Right kidney (tissue), 1 donor: ENCODE data around the gene ANKS1B.
"Not testable (repeated sequence)": the region's sequence is repeated elsewhere in the genome, so short reads cannot be mapped to it uniquely, and the experiment has no call there.

Experiments used
- DNase-seq: peaks from one replicate; pipeline ENCODE4 v3.0.0-alpha.2; 2016

ANKS1B gene

DNA sequence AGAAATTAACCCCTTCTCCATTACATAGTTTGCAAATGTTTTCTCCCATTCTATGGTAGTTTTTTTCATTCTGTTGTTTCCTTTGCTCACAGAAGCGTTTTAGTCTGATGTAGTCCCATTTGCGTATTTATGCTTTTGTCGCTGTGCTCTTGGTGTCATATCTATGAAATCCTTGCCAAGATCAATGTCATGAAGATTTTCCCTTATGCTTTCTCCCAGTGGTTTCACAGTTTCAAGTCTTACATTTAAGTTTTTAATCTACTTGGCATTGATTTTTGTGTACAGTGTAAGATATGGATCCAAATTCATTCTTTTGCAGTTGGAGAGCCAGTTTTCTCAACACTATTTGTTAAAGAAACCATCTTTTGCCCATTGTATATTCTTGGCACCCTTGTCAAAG is 982.0 kb downstream of the ANKS1B start:
- DNase-seq: no peak

DNA sequence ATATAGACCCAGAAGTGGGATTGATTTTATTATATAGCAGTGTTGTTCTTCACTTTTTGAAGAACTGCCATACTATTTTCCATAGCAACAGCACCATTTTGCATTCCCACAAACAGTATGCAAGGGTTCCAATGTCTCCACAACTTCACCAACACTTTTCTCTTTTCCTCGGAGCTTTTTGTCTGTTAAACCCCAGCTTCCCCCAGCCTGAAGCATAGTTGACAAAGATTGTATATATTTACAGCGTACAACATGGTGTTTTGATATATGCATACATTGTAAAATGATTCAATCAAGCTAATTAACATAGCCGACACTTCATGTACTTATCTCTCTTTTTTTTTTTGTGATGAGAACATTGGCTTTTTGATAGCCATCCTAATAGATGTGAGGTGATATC is 982.6 kb downstream of the ANKS1B start:
- no peak for DNase-seq

DNA sequence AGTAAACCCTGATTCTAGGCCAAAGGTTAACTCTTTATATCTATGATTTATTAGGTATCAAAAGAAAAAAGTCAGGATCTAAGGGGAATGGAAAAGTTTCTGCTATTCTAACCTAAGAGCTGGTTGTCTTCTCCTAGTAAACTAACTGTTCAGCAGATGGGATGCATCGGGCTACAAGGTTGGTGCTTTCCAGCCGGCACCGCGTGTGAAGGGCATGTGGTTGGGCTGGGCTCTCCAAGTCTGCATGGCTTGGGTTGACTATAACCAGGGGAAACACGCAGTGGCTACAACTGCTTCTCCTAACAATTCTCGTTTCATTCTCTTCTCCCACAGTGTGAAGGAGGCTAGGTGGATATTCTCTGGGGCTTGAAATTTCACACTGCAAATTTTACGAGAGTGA is 985.2 kb downstream of the ANKS1B start:
- no peak for DNase-seq

DNA sequence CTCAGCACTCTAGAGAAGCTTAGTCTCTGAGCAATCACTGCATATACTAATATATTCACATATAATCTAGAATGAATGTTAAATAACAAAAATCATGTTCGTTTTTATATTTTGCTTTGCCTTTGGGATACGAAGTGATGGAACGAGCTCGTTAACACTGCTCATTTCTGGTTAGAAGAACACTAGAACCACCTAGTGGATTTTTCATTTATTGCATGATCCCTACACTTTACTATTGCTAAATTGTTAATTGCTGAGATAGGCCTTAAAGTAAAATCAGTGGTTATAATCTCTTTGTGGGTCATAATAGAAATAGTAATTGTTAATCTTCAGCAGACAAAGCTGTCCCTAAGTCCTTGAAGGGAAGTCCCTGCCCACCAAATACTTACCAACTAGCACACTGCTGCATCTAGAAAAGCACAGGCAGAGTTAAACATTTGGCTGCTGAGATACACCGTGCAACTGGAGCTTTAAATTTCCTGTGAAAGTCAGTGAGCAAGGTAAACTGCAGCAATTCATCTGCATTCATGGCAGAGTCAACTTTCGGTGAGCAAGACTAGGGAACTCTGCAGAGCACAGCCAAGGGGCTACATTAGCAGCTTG is 985.9 kb downstream of the ANKS1B start:
- DNase-seq: peak; percentile 20

DNA sequence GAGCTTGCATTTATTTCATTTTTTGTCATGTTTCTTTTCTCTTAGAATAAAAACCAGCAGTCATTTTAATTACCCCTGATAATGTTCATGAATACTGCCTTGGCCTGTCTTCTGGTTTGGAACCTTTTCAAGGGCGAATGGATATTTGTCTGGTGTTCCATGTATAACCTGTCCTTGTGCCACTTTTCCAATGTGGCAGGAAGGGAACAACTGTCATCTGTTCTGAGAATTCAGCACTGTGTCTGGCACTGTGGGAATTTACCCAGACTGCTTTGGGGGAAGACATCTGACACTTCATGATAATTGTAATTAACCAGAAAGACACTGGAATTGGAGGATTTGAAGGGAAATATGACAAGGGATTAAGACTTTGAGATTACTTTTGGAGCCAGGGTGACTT is 986.8 kb downstream of the ANKS1B start:
- DNase-seq: no peak

DNA sequence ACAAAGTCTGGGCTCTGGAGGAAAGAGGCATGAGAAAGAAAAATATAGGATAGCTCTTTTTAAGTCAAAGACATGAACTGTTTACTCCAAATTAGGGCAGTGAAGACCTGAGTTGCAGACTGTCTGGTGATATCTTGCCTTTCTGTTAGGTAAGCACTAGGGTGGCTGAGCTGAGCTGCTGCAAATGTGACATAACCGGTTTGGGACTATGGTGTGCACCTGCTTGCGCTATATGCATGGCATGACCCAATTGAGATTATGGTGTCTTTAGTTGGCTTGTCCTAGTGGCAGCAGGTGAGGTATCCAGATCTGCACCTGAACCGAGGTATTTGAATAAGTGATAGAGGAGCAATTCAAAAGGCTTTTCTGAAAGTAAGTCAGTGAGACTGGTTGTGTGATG is 994.1 kb downstream of the ANKS1B start:
- DNase-seq: no peak

DNA sequence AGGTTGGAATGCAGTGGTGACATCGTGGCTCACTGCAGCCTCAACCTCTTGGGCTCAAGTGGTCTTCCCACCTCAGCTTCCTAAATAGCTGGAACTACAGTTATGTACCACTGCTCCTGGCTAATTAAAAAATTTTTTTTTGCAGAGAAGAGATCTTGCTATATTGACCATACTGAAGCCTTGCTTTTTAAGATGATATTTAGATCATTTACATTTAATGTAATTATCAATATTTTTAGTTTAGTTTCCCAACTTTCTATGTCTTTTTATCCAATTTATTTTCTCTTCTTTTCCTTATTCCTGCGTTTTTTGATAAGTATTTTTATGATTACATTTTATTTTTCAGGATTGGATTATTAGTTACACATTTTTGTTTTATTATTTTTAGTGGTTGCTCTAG is 999.6 kb downstream of the ANKS1B start:
- no peak for DNase-seq

DNA sequence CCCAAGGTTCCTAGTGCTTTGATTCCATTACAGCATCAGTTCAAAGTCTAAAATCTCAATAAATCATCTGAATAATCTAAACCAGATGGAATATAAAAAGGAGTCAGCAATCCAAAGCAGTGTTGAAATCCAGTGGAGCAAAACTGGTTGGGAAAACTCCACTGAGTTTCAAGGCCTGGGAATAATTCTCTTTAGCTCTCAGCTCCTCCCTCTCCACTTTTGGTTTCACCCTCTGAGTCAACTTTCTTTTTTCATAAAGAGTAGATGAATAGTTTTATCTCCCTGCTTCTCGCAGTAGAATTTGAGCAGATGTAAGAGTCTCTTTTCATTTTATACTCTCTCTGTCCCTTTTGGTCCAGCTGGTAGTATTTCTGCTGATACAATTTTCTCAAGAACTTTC is 1001.1 kb downstream of the ANKS1B start:
- no peak for DNase-seq

DNA sequence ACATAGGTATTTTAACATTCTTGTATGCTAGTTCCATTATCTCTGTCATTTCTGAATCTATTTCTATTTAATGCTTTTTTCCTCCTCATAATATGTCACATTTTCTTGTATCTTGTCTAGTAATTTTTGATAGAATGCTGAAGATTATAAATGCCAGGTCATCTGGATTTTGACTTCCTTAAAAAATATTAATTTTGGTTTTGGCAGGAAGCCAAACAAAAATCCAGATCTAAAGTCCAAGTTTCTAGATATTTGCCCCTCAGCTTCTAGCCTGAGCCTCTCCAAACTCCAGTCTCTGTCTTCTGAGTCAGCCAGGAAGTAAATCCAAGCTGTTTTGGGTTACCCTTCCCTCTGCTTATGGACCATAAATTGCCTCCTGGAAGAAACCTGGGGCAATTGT is 1004.2 kb downstream of the ANKS1B start:
- no peak for DNase-seq

DNA sequence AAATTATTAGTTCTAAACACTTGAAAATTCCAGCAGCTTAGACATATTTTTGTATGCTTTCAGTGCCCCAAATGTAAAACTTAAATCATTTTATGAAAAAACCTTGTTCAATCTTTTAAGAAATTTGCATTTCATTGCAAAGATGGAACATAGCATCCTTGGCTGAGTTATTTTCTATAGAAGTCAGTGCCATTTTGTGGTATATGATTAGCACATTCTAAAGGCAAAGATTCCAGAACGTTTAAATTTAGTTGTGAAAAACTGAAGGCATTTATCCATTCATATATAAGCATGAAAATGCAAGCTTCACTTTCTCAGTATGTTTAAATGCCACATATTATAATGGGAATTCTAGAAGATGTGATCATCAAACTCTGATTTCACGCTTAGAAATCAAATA is 1007.5 kb downstream of the ANKS1B start:
- no peak for DNase-seq

DNA sequence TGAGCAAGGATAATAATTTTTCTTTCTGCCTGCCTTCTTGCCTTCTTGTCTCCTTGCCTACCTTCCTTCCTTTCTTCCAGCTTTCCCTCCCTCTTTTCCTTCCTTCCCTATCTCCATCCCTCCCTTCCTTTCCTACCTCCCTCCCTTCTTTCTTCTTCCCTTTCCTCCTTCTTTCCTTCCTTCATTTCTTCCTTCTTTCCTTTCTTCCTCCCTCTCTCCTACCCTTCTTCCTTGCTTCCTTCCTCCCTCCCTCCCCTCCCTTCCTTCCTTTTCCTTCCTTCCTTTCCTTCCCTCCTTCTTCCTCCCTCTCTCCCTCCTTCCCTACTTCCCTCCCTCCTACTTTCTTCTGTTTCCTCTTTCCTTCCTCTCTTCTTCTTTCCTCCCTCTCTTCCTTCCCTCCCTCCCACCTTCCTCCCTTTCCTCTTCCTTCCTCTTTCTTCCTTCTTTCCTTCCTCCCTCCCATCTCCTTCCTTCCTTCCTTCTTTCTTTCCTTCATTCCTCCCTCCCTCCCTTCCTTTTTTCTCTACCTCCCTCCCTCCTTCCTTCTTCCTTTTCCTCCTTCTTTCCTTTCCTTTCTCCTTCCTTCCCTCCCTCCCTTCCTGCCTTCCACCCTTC is 1009.9 kb downstream of the ANKS1B start:
- DNase-seq: no peak

DNA sequence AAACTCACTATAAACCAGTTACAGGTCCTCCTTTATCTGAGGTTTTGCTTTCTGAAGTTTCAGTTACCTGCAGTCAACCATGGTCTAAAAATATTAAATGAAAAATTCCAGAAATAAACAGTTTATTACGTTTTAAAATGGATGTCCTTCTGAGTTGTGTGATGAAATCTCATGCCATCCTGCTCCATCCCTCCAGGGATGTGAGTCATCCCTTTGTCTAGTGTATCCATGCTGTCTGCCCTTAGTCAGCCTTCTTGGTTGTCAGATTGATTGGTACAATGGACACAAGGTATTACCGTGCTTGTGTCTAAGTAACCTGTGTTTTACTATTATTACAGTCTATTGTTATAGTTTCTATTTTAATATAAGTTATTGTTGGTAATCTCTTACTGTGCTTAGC is 1011.3 kb downstream of the ANKS1B start:
- no peak for DNase-seq

DNA sequence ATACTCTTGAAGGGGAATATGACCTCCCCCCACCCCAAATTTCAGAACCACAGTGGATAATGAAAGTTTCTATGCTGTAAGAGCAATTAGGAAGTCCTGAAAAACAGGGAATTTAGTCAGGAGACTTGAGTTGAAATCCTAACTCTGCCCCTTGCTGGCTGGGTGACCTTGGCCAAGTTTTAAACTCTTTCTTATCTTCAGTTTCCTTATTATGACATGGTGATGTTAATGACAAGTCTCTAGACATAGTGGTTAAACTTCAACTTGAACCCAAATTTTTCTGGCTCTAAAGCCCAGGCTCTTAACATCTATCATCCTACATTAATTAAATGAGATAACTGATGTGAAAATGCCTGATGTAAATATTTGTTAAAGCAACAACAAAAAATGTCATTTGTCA is 1013.8 kb downstream of the ANKS1B start:
- DNase-seq: no peak

DNA sequence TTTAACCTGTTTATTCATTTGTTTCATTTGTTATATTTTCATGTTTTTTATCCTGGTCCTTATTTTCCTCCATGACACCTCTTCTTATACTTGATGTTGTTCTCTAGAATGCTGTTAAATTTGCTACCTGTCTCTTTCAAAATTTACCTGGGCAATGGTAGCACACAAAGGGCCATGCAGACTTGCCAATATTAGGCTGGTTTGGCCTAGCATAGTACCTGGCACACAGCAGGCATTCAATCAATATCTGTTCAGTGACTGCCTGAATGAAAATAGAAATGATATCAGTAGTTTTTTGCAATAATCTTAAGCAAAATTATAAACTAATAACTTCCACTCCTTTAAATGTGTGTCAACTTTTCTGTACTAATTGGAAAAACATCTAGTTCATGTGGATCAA is 1014.5 kb downstream of the ANKS1B start:
- DNase-seq: no peak

DNA sequence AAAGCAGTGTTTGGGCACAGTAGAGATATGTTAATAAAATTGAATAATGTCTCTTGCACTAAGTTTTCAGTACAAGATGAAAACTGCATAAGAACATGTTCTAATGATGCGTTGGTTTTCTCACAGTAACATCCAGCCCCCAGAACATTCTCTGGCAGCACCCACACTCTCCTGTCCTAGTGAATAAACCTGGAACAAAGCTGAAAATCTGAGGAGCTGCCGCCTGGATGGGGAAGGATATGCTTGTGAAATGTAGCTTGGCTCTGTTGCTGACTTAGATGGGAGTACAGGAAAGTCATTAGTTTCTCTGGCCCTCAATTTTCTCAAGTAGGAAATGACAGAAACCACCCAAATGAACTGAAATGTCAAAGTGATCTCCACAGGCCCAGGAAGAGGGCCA is 1015.8 kb downstream of the ANKS1B start:
- DNase-seq: no peak

DNA sequence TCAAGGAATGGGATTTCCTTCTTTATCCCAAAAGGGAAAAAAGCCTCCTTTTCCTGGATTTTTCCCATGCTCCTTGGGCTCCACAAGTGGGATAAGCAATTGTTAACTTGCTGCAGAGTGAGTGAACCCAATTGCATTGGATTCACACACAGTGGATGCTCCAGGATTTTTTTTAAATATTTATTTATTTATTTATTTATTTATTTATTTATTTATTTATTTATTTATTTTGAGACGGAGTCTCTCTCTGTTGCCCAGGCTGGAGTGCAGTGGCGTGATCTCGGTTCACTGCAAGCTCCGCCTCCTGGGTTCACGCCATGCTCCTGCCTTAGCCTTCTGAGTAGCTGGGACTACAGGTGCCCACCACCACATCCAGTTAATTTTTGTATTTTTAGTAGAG is 1027.6 kb downstream of the ANKS1B start:
- DNase-seq: not testable (repeated sequence)

DNA sequence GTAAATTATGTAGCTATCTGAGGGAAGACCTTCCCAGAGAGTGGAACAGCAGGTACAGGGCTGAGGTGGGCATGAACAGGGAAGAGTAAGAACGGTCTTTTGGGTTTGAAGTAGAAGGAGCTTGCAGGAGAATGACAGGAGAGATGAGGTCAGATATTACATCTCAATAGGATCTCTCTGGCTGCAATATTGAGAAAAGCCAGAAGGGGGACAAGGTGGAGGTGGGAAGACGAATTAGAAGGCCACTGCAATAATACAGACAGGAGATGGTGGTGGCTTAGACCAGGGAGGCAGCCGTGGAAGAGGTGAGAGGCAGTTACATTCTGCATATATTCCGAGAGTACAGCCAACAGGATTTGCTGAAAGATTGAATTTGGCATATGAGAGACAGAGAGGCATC is 1029.5 kb downstream of the ANKS1B start:
- DNase-seq: no peak

DNA sequence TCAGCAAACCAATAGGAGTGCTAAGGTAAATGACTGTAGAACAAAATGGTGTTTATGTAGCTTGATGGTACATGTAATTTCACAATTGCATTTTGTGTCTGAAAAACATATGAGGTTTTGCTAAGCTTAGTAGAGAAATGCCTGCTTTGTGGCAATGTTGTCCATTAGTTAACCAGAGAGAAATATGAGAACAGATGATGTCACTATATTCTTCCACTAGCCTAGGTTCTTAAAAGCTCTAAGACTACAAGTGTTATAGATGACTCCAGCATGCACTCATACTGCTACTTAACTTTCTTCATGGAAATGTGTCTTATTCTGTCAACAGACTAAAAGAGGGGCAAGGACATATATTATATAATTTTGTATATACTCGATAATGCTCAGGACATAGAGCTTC is 1030.2 kb downstream of the ANKS1B start:
- no peak for DNase-seq

DNA sequence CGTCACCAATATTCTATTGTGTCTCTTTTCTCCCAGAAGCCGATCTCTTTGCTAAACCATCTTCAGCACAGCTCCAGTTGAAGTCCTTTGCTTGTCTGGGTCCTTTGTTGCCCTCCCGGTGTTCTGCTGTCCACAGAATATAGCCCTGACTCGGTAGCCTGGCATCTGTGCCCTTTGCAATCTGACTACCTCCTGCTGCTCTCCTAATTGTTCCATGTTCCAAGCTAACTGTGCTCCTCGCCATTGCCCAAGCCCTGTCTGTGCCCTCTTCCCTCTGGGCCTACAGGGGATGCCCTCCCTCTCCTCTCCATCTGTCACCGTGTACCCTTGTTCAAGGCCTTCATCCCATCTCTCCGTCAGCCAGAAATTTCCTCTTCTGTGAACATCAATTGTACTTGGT is 1033.3 kb downstream of the ANKS1B start:
- no peak for DNase-seq

DNA sequence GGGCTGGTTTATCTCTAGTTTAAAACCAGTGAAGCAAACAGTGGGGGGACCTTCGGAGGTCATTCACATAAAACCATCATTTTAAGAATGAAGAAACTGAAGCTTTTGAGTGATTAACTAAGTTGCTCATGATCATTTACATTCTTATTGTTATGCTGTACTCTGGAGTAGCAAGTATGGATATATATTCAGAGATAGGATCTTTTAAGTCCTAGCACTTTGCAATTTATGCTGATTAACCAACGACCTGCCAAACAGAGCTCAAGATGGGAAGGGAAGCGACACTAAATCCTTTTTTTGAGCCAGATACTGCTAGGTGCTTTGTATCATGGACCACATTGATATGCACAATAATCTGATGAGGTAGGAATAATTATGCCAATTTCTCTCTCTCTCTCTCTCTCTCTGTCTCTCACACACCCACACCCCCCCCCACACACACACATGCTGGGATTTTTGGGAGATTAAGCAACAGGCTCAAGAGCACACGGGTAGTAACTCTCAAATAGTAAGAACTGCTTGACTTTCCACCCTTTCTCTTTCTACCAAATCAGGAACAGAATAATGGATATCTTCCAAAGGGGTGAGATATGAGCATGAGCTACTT is 1036.3 kb downstream of the ANKS1B start:
- DNase-seq: no peak

DNA sequence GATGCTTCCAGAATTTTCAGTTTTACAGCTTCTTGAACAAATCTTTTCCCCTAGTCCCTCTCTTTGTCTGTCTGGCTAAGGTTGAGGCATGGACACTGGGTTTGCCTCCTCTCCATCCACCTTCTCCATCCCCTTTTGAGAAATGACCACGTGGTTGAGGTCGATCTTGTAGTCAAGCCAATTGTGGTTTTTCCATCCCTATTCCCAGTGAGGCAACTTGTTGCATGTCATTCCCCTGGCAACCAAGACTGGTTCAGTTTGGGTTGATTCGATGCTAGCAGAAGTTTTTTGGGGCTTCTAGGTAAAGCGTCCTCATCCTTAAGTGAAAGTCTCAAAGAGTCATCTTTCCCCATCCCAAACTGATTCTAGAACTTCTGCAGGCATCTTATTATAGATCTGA is 1038.9 kb downstream of the ANKS1B start:
- DNase-seq: no peak

DNA sequence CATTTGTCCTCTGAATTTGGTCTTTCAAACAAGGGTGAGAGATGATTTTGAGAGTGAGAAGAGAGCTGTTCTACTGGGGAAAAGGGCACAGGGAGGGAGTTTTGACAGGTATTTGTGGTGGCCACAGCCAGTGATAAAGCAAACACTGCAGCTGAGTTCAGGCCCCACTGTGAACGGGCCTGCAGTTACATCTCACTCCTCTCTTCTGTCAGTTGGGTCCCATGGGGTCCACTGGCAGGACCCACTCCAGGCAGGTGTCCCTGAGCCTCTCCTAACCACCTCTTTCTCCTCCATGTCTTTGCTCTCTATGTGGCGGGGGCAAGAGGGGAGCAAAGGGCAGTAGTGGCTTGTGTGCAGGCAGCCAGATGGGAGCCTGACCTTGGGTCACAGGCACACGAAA is 1044.8 kb downstream of the ANKS1B start:
- DNase-seq: no peak

DNA sequence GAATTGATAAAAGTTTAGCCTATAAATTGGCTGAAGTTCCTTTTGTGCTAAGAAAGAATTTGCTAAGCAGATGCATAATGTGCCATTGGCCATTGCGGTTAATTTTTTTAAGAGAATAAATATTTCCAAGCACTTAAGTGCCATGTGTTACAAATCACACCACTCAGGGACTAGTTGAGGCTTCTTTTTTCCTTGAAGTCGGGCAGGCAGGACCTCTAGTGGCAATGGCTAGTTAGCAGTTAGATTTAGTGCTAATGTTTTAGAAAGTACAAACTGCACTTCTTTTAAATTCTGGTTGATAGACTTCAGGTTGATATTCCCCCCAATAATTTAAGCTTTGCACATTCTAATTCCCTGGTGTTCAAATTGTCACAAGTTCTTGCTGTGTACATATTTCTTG is 1045.4 kb downstream of the ANKS1B start:
- DNase-seq: no peak

DNA sequence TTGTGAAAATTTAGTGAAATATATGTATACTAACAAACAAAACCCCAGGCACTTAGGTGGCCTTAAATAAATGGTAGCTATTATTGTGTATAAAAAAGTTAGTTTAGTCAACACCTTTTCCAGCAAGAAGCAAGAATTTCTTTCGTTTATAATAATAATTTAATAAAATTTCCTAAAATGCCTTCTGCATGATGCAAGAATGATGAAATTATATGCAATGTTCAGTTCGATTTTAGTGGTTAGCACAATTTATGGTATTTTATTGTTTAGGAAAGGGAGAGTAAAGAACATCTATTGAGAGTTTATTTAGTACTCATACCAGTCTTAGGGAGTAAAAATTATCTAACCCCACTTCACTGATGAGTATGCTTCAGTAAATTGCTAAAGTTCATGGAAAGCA is 1048.9 kb downstream of the ANKS1B start:
- no peak for DNase-seq

DNA sequence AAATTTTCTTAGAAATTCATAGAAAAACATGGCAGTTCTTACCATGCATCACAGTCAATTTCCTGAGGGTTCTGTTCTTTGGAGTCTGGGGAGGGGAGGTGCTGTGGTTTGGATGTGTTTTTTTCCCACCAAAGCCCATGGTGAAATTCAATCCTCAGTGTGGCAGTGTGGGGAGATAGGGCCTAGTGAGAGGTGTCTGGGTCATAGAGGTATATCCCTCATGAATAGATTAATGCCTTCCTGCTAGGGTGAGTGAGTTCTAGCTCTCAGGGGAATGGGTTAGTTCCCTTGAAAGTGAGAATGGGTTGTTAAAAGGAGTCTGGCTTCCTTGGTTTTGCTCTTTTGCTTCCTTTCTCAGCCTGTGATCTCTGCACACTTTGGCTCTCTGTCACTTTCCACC is 1061.9 kb downstream of the ANKS1B start:
- no peak for DNase-seq
